Progenitor cell of endocrine pancreas (in vitro differentiated cells): ENCODE data around the gene BOK. TPM values are rescaled to one million over a fixed set of nuclear protein-coding genes. Genes with fewer than 3 reads are reported as not detected.

ENCODE experiments used
- DNase-seq: peaks from one replicate; pipeline ENCODE4 v3.0.0; 2021; ENCODE audit warnings: low spot score; ENCODE audit not compliant: unreplicated experiment
- H3K27ac Mint-ChIP-seq: 2 replicates; pipeline ENCODE4 v1.8.0; 2021; ENCODE audit warnings: mild to moderate bottlenecking, moderate library complexity, mixed read lengths
- H3K27me3 Mint-ChIP-seq: 2 replicates; pipeline ENCODE4 v1.8.0; 2021; ENCODE audit warnings: mixed read lengths
- H3K36me3 Mint-ChIP-seq: 2 replicates; pipeline ENCODE4 v1.8.0; 2022; ENCODE audit warnings: mixed read lengths; ENCODE audit not compliant: insufficient read depth
- H3K4me1 Mint-ChIP-seq: 2 replicates; pipeline ENCODE4 v1.8.0; 2021; ENCODE audit warnings: low read depth, mixed read lengths
- H3K4me3 Mint-ChIP-seq: 2 replicates; pipeline ENCODE4 v1.8.0; 2021; ENCODE audit warnings: low read depth, mild to moderate bottlenecking, moderate library complexity, mixed read lengths
- H3K9me3 Mint-ChIP-seq: 2 replicates; pipeline ENCODE4 v1.8.0; 2021; ENCODE audit warnings: low read depth, mixed read lengths
- CTCF ChIP-seq: fragments of 200-600 bp; sonication (generic); IDR thresholded peaks from one replicate; pipeline ENCODE4 v1.5.0; 2021; ENCODE audit warnings: antibody characterized with exemption, mild to moderate bottlenecking; ENCODE audit not compliant: unreplicated experiment
- total RNA-seq: library from RNA; stranded (reverse); gene quantifications from 2 replicates; pipeline ENCODE4 v1.2.1, GENCODE V29; 2021

The BOK gene
- total RNA-seq, 1 donor from 2014 or later, result 8.0 TPM

- peaks cover 18% of the 10 kb centered on the region for H3K27me3 Mint-ChIP-seq
- peaks cover 13% of the 10 kb centered on the region for H3K9me3 Mint-ChIP-seq
- no peak overlapping the region for H3K27ac Mint-ChIP-seq
- TF ChIP-seq CTCF, result no peak
- no peak overlapping the region for H3K4me3 Mint-ChIP-seq
- peaks cover 4% of the 10 kb centered on the region for H3K36me3 Mint-ChIP-seq
- DNase-seq, result no peak
- H3K4me1 Mint-ChIP-seq, result peaks cover 4% of the 10 kb centered on the region
Observed at GRCh38 chr2:241560883-241561474, 2.4 kb downstream of the BOK start.

GRCh38 chr2:241561832-241562231 is 3.3 kb downstream of the BOK start:
- Mint-ChIP-seq H3K27ac (no peak overlapping the region), H3K36me3 (peaks cover 3% of the 10 kb centered on the region), H3K4me1 (peaks cover 4% of the 10 kb centered on the region), H3K9me3 (peaks cover 10% of the 10 kb centered on the region), H3K4me3 (no peak overlapping the region), H3K27me3 (peaks cover 15% of the 10 kb centered on the region)
- DNase-seq, result no peak
- TF ChIP-seq CTCF, result no peak

DNA sequence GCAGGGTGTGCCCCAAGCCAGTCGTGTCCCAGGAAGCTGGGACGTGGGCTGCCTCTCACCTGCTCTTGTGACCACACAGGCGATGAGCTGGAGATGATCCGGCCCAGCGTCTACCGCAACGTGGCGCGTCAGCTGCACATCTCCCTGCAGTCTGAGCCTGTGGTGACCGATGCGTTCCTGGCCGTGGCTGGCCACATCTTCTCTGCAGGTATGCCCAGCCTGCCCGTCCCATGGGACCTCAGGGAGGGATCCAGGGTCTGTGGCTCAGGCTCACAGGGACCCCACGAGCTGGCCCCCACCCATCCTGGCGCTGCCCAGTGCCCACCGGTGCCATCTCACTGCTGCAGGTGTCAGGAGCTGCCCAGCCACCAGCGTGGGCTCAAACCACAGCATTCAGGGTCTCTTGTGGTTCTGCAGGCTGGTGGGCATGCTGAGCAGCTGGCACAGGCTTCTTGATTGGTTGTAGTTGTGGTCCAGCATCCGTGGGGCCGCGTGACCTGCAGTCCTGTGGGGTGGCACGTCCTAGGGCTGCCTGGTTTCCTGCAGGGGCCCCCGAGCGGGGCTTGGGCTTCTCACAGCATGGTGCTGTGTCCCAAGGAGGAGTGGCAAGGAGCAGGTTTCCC is 3.8 kb downstream of the BOK start:
- no peak overlapping the region for H3K27ac Mint-ChIP-seq
- peaks cover 3% of the 10 kb centered on the region for H3K36me3 Mint-ChIP-seq
- DNase-seq, result no peak
- H3K27me3 Mint-ChIP-seq, result peaks cover 11% of the 10 kb centered on the region
- no peak overlapping the region for H3K4me3 Mint-ChIP-seq
- H3K9me3 Mint-ChIP-seq, result peaks cover 8% of the 10 kb centered on the region
- H3K4me1 Mint-ChIP-seq, result peaks cover 4% of the 10 kb centered on the region
- no peak for TF ChIP-seq CTCF

GRCh38 chr2:241563031-241563507 is 4.5 kb downstream of the BOK start:
- no peak overlapping the region for H3K27ac Mint-ChIP-seq
- peaks cover 1% of the 10 kb centered on the region for H3K9me3 Mint-ChIP-seq
- H3K36me3 Mint-ChIP-seq, result peaks cover under 1% of the 10 kb centered on the region
- H3K27me3 Mint-ChIP-seq, result peaks cover 4% of the 10 kb centered on the region
- DNase-seq, result no peak
- peaks cover 4% of the 10 kb centered on the region for H3K4me1 Mint-ChIP-seq
- TF ChIP-seq CTCF, result no peak
- no peak overlapping the region for H3K4me3 Mint-ChIP-seq

- Mint-ChIP-seq H3K9me3 (no peaks in the 10 kb centered on the region), H3K27me3 (peaks cover under 1% of the 10 kb centered on the region), H3K36me3 (no peaks in the 10 kb centered on the region), H3K4me1 (peaks cover 1% of the 10 kb centered on the region), H3K27ac (no peak overlapping the region), H3K4me3 (no peak overlapping the region)
- TF ChIP-seq CTCF, result no peak
- DNase-seq, result no peak
Observed at GRCh38 chr2:241563571-241563980, 5.0 kb downstream of the BOK start.
